ENCODE results near the gene RMI1.
A peak's percentile ranks its signal among the peaks of the same experiment; 100 is the strongest.

RMI1 gene

GRCh38 chr9:83969602-83970001 lies 11.0 kb upstream of the RMI1 start:
- DNase-seq, result no peak

- no peak for DNase-seq
These were observed 9.1 kb upstream of the RMI1 start for GRCh38 chr9:83971485-83971884.

GRCh38 chr9:83972286-83972685 lies 8.3 kb upstream of the RMI1 start:
- DNase-seq, result no peak

GRCh38 chr9:83975300-83975699 lies 5.3 kb upstream of the RMI1 start:
- no peak for DNase-seq

GRCh38 chr9:83976372-83976771 lies 4.2 kb upstream of the RMI1 start:
- no peak for DNase-seq

GRCh38 chr9:83977196-83977595 lies 3.4 kb upstream of the RMI1 start:
- no peak for DNase-seq

GRCh38 chr9:83978992-83979811 lies 1.4 kb upstream of the RMI1 start:
- peak; percentile 63 to 82 for DNase-seq

- DNase-seq, result peak; percentile 97 to 100
These were observed 702 bp upstream of the RMI1 start, which contains the start of gene HNRNPK for GRCh38 chr9:83979812-83980394. Gene HNRNPK, minus strand, starts transcription at chr9:83980215. Its CDS starts 1,963 bp downstream, at chr9:83978252.

- peak in 1 of 2 donors; percentile 21 for DNase-seq
These were observed 694 bp downstream of the RMI1 start for GRCh38 chr9:83981126-83981871.

GRCh38 chr9:83986195-83986594 lies 5.6 kb downstream of the RMI1 start:
- DNase-seq, result peak in 1 of 2 donors; percentile 36

GRCh38 chr9:83986765-83987401 lies 6.3 kb downstream of the RMI1 start:
- no peak for DNase-seq

GRCh38 chr9:83987402-83987791 lies 6.8 kb downstream of the RMI1 start:
- no peak for DNase-seq

- DNase-seq, result no peak
These were observed 7.8 kb downstream of the RMI1 start for GRCh38 chr9:83988411-83988810.

- DNase-seq, result no peak
These were observed 10.8 kb downstream of the RMI1 start for GRCh38 chr9:83991355-83991754.

GRCh38 chr9:83992407-83992806 lies 11.8 kb downstream of the RMI1 start:
- no peak for DNase-seq

GRCh38 chr9:83992901-83993300 lies 12.3 kb downstream of the RMI1 start:
- no peak for DNase-seq

GRCh38 chr9:83996126-83996525 lies 15.5 kb downstream of the RMI1 start:
- DNase-seq, result no peak

GRCh38 chr9:83999141-83999918 lies 18.7 kb downstream of the RMI1 start:
- no peak for DNase-seq

- DNase-seq, result no peak
These were observed 19.6 kb downstream of the RMI1 start for GRCh38 chr9:84000186-84000585.

GRCh38 chr9:84001621-84002020 lies 21.0 kb downstream of the RMI1 start:
- DNase-seq, result peak in 1 of 2 donors; percentile 20

- no peak for DNase-seq
These were observed 21.7 kb downstream of the RMI1 start for GRCh38 chr9:84002344-84002743.

GRCh38 chr9:84003246-84003645 lies 22.6 kb downstream of the RMI1 start:
- DNase-seq, result no peak
